CD4-positive, alpha-beta memory T cell (primary cell): ENCODE results near the gene MANSC4. TPM values are rescaled to one million over a fixed set of nuclear protein-coding genes. Genes with fewer than 3 reads are reported as not detected.
A peak's percentile ranks its signal among the peaks of the same experiment; 100 is the strongest.

Source experiments
- CTCF ChIA-PET: fragments of 350-600 bp; sonication (Branson Sonifier 250); formaldehyde crosslinking; loops from one replicate; lab custom pipeline; 2021; ENCODE audit warnings: inconsistent platforms; ENCODE audit not compliant: partially characterized antibody; lab: Charles Lee
- POLR2A ChIA-PET: fragments of 350-600 bp; sonication (Branson Sonifier 250); formaldehyde crosslinking; loops from one replicate; lab custom pipeline; 2021; ENCODE audit not compliant: partially characterized antibody; lab: Charles Lee
- DNase-seq, 5 donors: peaks; one replicate each; pipeline versions ENCODE4 v3.0.0 to v3.0.0-alpha.2; 2020 to 2022; ENCODE audit warnings: mixed read lengths in 1 of 5
- H3K27ac ChIP-seq: one replicate; pipeline ENCODE4 v1.7.0; 2013; ENCODE audit warnings: low read depth, low read length
- H3K27me3 ChIP-seq: 2 replicates; pipeline ENCODE4 v1.7.0; 2013; ENCODE audit warnings: mild to moderate bottlenecking, low read length, moderate library complexity; ENCODE audit not compliant: insufficient read depth
- H3K36me3 ChIP-seq: 2 replicates; pipeline ENCODE4 v1.7.0; 2013; ENCODE audit warnings: mild to moderate bottlenecking, low read length, moderate library complexity; ENCODE audit not compliant: insufficient read depth
- H3K4me1 ChIP-seq: 2 replicates; pipeline ENCODE4 v1.7.0; 2013; ENCODE audit warnings: mild to moderate bottlenecking, low read length, moderate library complexity; ENCODE audit not compliant: insufficient read depth
- H3K4me3 ChIP-seq, 2 donors: one replicate each; pipeline ENCODE4 v1.7.0; 2013; ENCODE audit warnings: low read length in 2 of 2, mild to moderate bottlenecking in 1 of 2
- H3K9me3 ChIP-seq, 2 donors: one replicate each; pipeline ENCODE4 v1.7.0; 2013; ENCODE audit warnings: low read length in 2 of 2, control low read depth in 1 of 2; ENCODE audit not compliant: control insufficient read depth in 1 of 2
- H3K27ac Mint-ChIP-seq, 7 donors: one replicate each; pipeline ENCODE4 v1.8.0; 2020 to 2021; ENCODE audit warnings: mixed read lengths in 7 of 7, mild to moderate bottlenecking in 6 of 7, inconsistent platforms in 3 of 7, moderate library complexity in 3 of 7
- H3K27me3 Mint-ChIP-seq, 2 donors: one replicate each; pipeline ENCODE4 v1.8.0; 2020 to 2021; ENCODE audit warnings: mixed read lengths in 2 of 2
- H3K36me3 Mint-ChIP-seq, 2 donors: one replicate each; pipeline ENCODE4 v1.8.0; 2020 to 2021; ENCODE audit warnings: mixed read lengths in 2 of 2, inconsistent platforms in 1 of 2, mild to moderate bottlenecking in 1 of 2
- H3K4me1 Mint-ChIP-seq, 4 donors: one replicate each; pipeline ENCODE4 v1.8.0; 2020 to 2021; ENCODE audit warnings: mixed read lengths in 4 of 4, mild to moderate bottlenecking in 1 of 4
- H3K4me3 Mint-ChIP-seq, 8 donors: one replicate each; pipeline ENCODE4 v1.8.0; 2020 to 2021; ENCODE audit warnings: mixed read lengths in 8 of 8, mild to moderate bottlenecking in 7 of 8, moderate library complexity in 6 of 8, inconsistent platforms in 3 of 8
- H3K9me3 Mint-ChIP-seq, 8 donors: one replicate each; pipeline ENCODE4 v1.8.0; 2020 to 2021; ENCODE audit warnings: mixed read lengths in 8 of 8, mild to moderate bottlenecking in 5 of 8, inconsistent platforms in 3 of 8, moderate library complexity in 1 of 8
- intact Hi-C: fragments of 100-400 bp; cut with micrococcal nuclease; formaldehyde crosslinking; loops from one replicate; pipeline ENCODE4 v1.15.1; 2023
- polyA plus RNA-seq, 2 donors: library from polyadenylated mRNA; unstranded; fragments of 300-500 nt; fragmentation: Illumina TruSeq; gene quantifications; one replicate each; pipeline ENCODE4 v1.2.3, GENCODE V29; 2021
- total RNA-seq, 2 experiments: library from RNA; stranded (reverse); gene quantifications; one replicate each; pipeline ENCODE4 v1.2.3, GENCODE V29; 2021

Gene MANSC4
- total RNA-seq (not detected), polyA plus RNA-seq (under 1 TPM in 1 of 2 donors, not detected in 1; 0.32 TPM)

- Histone ChIP-seq H3K27me3 (no peaks in the 10 kb centered on the region), H3K9me3 (no peaks in the 10 kb centered on the region), H3K36me3 (no peaks in the 10 kb centered on the region), H3K4me3 (peak within 1 kb of the TSS; percentile 73 to 74), H3K4me1 (peaks cover 26% of the 10 kb centered on the region), H3K27ac (peak within 1 kb of the TSS; percentile 62)
- CTCF ChIA-PET, result interaction anchor here (1.0 to 2.0 kb wide), 4 partner anchors 10 to 47 kb away, joined by 3 to 12 read pairs (median 4); no protein-coding TSS in a partner anchor
- Mint-ChIP-seq H3K4me3 (peak within 1 kb of the TSS; percentile 86 to 94 (median 90)), H3K36me3 (peaks cover 6 to 9% of the 10 kb centered on the region in 2 donors), H3K27me3 (no peaks in the 10 kb centered on the region), H3K4me1 (peaks cover 28 to 40% (median 34%) of the 10 kb centered on the region in 4 donors), H3K27ac (peak within 1 kb of the TSS; percentile 84 to 97 (median 87)), H3K9me3 (no peaks in the 10 kb centered on the region)
- intact Hi-C loops, result loop anchor here (1.0 to 2.0 kb wide), 2 partner anchors 41 to 69 kb away; partner anchors contain the start of gene MRPS35
- peak; percentile 62 to 75 (median 72) for DNase-seq
- POLR2A ChIA-PET, result interaction anchor here (0.6 to 2.6 kb wide), 10 partner anchors 10 to 948 kb away, joined by 3 to 23 read pairs (median 5); partner anchors contain the start of genes CCDC91 and PPFIBP1
Observed at GRCh38 chr12:27779920-27780611, at the start of gene MANSC4, which contains the start of gene KLHL42. TSS of gene MANSC4 (minus strand) at chr12:27780236. CDS start at chr12:27771276, 8,960 bp downstream. TSS of gene KLHL42 (plus strand) at chr12:27780233. CDS start at chr12:27780331, 98 bp downstream.

- Mint-ChIP-seq H3K4me3 (no peak overlapping the region), H3K4me1 (peaks cover 10 to 15% (median 13%) of the 10 kb centered on the region in 4 donors), H3K27ac (no peak overlapping the region), H3K9me3 (peaks cover 0 to 1% (median 0%) of the 10 kb centered on the region in 8 donors), H3K36me3 (no peaks in the 10 kb centered on the region), H3K27me3 (no peaks in the 10 kb centered on the region)
- ChIA-PET CTCF (no interaction called here), POLR2A (no interaction called here)
- intact Hi-C loops, result no loop called here
- no peak for DNase-seq
- Histone ChIP-seq H3K27me3 (no peaks in the 10 kb centered on the region), H3K36me3 (no peaks in the 10 kb centered on the region), H3K4me3 (no peak overlapping the region), H3K27ac (no peak overlapping the region), H3K4me1 (peaks cover 10% of the 10 kb centered on the region), H3K9me3 (no peaks in the 10 kb centered on the region)
Observed at GRCh38 chr12:27828196-27828595, 48.2 kb upstream of the MANSC4 start.

GRCh38 chr12:27826076-27826475, 46.0 kb upstream of the MANSC4 start:
- intact Hi-C loops, result no loop called here

GRCh38 chr12:27824126-27824842, 44.2 kb upstream of the MANSC4 start:
- Mint-ChIP-seq H3K4me3 (peak overlapping the region in 3 of 8 donors; percentile 13 to 39 (median 21)), H3K36me3 (no peaks in the 10 kb centered on the region), H3K27ac (peak overlapping the region in 3 of 7 donors; percentile 5 to 43 (median 14)), H3K9me3 (no peaks in the 10 kb centered on the region), H3K4me1 (peaks cover 23 to 35% (median 29%) of the 10 kb centered on the region in 4 donors), H3K27me3 (no peaks in the 10 kb centered on the region)
- CTCF ChIA-PET, result interaction anchor here (5.7 kb wide), 1 partner anchor 90 kb away, joined by 63 read pairs; no protein-coding TSS in a partner anchor
- intact Hi-C loops, result loop anchor here (2.0 kb wide), 1 partner anchor 367 kb away; the partner anchor contains the start of gene CCDC91
- POLR2A ChIA-PET, result no interaction called here
- H3K27ac ChIP-seq, result no peak overlapping the region
- H3K9me3 ChIP-seq, result no peaks in the 10 kb centered on the region
- H3K27me3 ChIP-seq, result no peaks in the 10 kb centered on the region
- DNase-seq, result no peak
- H3K36me3 ChIP-seq, result no peaks in the 10 kb centered on the region
- no peak overlapping the region for H3K4me3 ChIP-seq
- H3K4me1 ChIP-seq, result peaks cover 34% of the 10 kb centered on the region

More at GRCh38 chr12:27826076-27826475, 46.0 kb upstream of the MANSC4 start:
- Histone ChIP-seq H3K4me3 (no peak overlapping the region), H3K27ac (no peak overlapping the region), H3K27me3 (no peaks in the 10 kb centered on the region), H3K36me3 (no peaks in the 10 kb centered on the region), H3K4me1 (peaks cover 32% of the 10 kb centered on the region), H3K9me3 (no peaks in the 10 kb centered on the region)
- Mint-ChIP-seq H3K4me3 (no peak overlapping the region), H3K27ac (peak overlapping the region in 1 of 7 donors; percentile 32), H3K36me3 (no peaks in the 10 kb centered on the region), H3K4me1 (peaks cover 22 to 34% (median 28%) of the 10 kb centered on the region in 4 donors), H3K9me3 (no peaks in the 10 kb centered on the region), H3K27me3 (no peaks in the 10 kb centered on the region)
- ChIA-PET CTCF (interaction anchor here (1.4 kb wide), 1 partner anchor 14 kb away, joined by 3 read pairs; no protein-coding TSS in a partner anchor), POLR2A (no interaction called here)
- DNase-seq, result no peak

- Mint-ChIP-seq H3K4me1 (peaks cover 23 to 35% (median 29%) of the 10 kb centered on the region in 4 donors), H3K27me3 (no peaks in the 10 kb centered on the region), H3K9me3 (no peaks in the 10 kb centered on the region), H3K27ac (peak overlapping the region in 6 of 7 donors; percentile 19 to 89 (median 58)), H3K36me3 (no peaks in the 10 kb centered on the region), H3K4me3 (peak overlapping the region in 1 of 8 donors; percentile 89)
- intact Hi-C loops, result no loop called here
- Histone ChIP-seq H3K27ac (no peak overlapping the region), H3K36me3 (no peaks in the 10 kb centered on the region), H3K27me3 (no peaks in the 10 kb centered on the region), H3K9me3 (no peaks in the 10 kb centered on the region), H3K4me1 (peaks cover 34% of the 10 kb centered on the region), H3K4me3 (no peak overlapping the region)
- DNase-seq, result no peak
- ChIA-PET POLR2A (interaction anchor here (2.3 kb wide), 1 partner anchor 43 kb away, joined by 23 read pairs; the partner anchor contains the start of genes KLHL42 and MANSC4), CTCF (interaction anchor here (1.9 to 5.7 kb wide), 4 partner anchors 11 to 121 kb away, joined by 4 to 63 read pairs (median 11); partner anchors contain the start of genes KLHL42 and MANSC4)
Observed at GRCh38 chr12:27823038-27823437, 43.0 kb upstream of the MANSC4 start.

GRCh38 chr12:27822076-27822712, 42.2 kb upstream of the MANSC4 start:
- Histone ChIP-seq H3K4me1 (peaks cover 34% of the 10 kb centered on the region), H3K9me3 (no peaks in the 10 kb centered on the region), H3K36me3 (no peaks in the 10 kb centered on the region), H3K27ac (no peak overlapping the region), H3K4me3 (peak overlapping the region; percentile 9 to 34), H3K27me3 (no peaks in the 10 kb centered on the region)
- DNase-seq, result peak; percentile 57 to 91 (median 70)
- ChIA-PET CTCF (interaction anchor here (0.7 to 5.7 kb wide), 29 partner anchors 8 to 385 kb away, joined by 3 to 63 read pairs (median 4); partner anchors contain the start of genes KLHL42 and MANSC4), POLR2A (interaction anchor here (0.6 to 2.3 kb wide), 2 partner anchors 42 to 66 kb away, joined by 3 to 23 read pairs; partner anchors contain the start of genes KLHL42 and MANSC4)
- Mint-ChIP-seq H3K36me3 (no peaks in the 10 kb centered on the region), H3K4me1 (peaks cover 23 to 35% (median 29%) of the 10 kb centered on the region in 4 donors), H3K4me3 (peak overlapping the region; percentile 71 to 89 (median 83)), H3K9me3 (no peaks in the 10 kb centered on the region), H3K27me3 (no peaks in the 10 kb centered on the region), H3K27ac (peak overlapping the region; percentile 67 to 94 (median 84))
- intact Hi-C loops, result loop anchor here (1.0 kb wide), 1 partner anchor 118 kb away; no protein-coding TSS in a partner anchor
